ENCODE measurements around the gene SMPD2. TPM values are rescaled to one million over a fixed set of nuclear protein-coding genes. Genes with fewer than 3 reads are reported as not detected.

SMPD2 gene
- total RNA-seq, 2 donors from 2014 or later = 21.4 to 33.7 TPM

DNA sequence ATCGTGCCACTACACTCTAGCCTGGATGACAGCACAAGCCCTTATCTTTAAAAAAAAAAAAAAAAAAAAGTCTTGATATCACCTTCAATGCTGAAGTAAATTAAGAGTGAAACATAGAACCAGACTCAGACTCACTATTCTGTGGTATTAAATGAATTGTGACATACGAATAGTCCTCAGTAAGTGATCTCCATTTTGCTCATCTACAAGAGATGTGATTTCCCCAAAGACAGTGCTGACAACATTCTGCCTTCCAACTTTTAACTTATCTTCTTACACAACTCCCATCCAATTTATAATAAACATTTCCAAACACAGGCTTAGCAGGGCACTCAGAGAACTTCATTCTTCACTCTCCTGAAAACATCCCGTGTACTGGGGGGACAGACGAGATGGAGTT lies 34.5 kb downstream of the SMPD2 start:
- Histone ChIP-seq H3K36me3 (peaks cover 47% of the 10 kb centered on the region), H3K4me3 (no peak overlapping the region), H3K4me1 (ENCODE audit: control insufficient read depth in 1 of 2, low read depth in 2 of 2) (peaks cover 5 to 36% of the 10 kb centered on the region in 2 donors), H3K9me3 (no peaks in the 10 kb centered on the region), H3K27me3 (replicated peaks; ENCODE audit: insufficient read depth) (no peaks in the 10 kb centered on the region), H3K27ac (no peak overlapping the region)
- DNase-seq (ENCODE audit: low spot score) = no peak
- TF ChIP-seq, protein P1, sequence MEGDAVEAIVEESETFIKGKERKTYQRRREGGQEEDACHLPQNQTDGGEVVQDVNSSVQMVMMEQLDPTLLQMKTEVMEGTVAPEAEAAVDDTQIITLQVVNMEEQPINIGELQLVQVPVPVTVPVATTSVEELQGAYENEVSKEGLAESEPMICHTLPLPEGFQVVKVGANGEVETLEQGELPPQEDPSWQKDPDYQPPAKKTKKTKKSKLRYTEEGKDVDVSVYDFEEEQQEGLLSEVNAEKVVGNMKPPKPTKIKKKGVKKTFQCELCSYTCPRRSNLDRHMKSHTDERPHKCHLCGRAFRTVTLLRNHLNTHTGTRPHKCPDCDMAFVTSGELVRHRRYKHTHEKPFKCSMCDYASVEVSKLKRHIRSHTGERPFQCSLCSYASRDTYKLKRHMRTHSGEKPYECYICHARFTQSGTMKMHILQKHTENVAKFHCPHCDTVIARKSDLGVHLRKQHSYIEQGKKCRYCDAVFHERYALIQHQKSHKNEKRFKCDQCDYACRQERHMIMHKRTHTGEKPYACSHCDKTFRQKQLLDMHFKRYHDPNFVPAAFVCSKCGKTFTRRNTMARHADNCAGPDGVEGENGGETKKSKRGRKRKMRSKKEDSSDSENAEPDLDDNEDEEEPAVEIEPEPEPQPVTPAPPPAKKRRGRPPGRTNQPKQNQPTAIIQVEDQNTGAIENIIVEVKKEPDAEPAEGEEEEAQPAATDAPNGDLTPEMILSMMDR (IDR thresholded peaks at IDR 0.05) = no peak
- ATAC-seq (ENCODE audit: insufficient number of reproducible peaks, low FRiP score, low read depth) = no peak

DNA sequence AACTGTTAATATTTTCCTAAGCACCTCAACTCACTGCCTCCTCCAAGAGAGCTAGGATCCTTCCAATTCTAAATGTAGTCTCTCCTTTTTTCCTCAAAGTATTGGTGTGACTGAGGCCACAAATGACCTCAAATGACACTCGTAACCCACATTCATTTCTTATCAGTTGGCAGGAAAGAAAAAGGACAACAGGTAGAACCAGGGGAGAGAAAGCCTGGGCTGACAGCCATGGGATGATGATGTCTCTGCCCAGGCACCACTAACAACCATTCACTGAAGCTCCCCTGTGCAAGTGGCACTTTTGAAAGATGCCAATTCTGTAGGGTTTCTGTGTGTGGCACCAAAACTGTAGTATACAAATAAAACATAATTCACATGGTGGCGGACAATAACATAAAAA lies 35.1 kb downstream of the SMPD2 start:
- ATAC-seq (ENCODE audit: insufficient number of reproducible peaks, low FRiP score, low read depth) (no peak), DNase-seq (ENCODE audit: low spot score) (no peak)
- Histone ChIP-seq H3K9me3 (no peaks in the 10 kb centered on the region), H3K36me3 (peaks cover 45% of the 10 kb centered on the region), H3K27ac (no peak overlapping the region), H3K4me1 (ENCODE audit: control insufficient read depth in 1 of 2, low read depth in 2 of 2) (peaks cover 11 to 42% of the 10 kb centered on the region in 2 donors), H3K27me3 (replicated peaks; ENCODE audit: insufficient read depth) (no peaks in the 10 kb centered on the region), H3K4me3 (no peak overlapping the region)
- TF ChIP-seq, protein P1 (IDR thresholded peaks at IDR 0.05) = no peak

DNA sequence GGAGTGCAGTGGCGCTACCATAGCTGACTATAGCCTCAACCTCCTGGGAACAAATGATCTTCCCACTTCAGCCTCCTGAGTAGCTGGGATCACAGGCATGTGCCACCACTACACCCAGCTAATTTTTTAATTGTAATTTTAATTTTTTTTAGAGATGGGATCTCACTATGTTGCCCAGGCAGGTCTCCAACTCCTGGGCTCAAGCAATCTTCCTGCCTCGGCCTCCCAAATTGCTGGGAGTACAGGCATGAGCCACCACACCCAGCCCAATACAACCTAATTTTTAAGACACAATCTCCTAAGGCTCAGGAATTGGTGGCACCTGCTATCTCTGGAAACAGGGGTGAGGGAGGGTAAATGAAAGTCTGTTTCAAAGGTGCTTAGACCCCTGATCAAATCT lies 36.7 kb downstream of the SMPD2 start:
- Histone ChIP-seq H3K4me1 (ENCODE audit: control insufficient read depth in 1 of 2, low read depth in 2 of 2) (peaks cover 27 to 58% of the 10 kb centered on the region in 2 donors), H3K9me3 (no peaks in the 10 kb centered on the region), H3K27ac (no peak overlapping the region), H3K4me3 (no peak overlapping the region), H3K27me3 (replicated peaks; ENCODE audit: insufficient read depth) (no peaks in the 10 kb centered on the region), H3K36me3 (peaks cover 33% of the 10 kb centered on the region)
- TF ChIP-seq, protein P1 (IDR thresholded peaks at IDR 0.05) = no peak
- no peak for DNase-seq (ENCODE audit: low spot score)
- ATAC-seq (ENCODE audit: insufficient number of reproducible peaks, low FRiP score, low read depth) = no peak

DNA sequence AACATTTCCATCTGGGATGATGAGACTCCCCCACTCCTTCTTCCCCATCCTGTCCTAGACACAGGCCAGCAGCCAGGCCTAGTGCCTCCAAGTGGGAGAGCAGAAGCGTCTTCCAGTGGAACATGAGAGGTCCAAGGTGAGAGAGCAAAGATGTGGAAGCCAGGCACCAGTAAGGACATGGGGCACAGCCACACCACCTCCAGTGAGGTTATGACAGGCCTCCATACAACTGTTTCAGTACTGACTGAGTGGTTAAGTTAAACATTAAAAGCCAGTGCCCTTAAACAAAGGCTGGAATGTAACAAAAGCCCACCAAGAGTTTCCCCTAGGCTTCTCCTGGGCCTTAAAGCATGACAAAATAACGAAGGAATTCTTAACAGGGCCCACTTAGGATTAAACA lies 37.2 kb downstream of the SMPD2 start:
- Histone ChIP-seq H3K27me3 (replicated peaks; ENCODE audit: insufficient read depth) (no peaks in the 10 kb centered on the region), H3K27ac (no peak overlapping the region), H3K36me3 (peaks cover 29% of the 10 kb centered on the region), H3K4me3 (no peak overlapping the region), H3K4me1 (ENCODE audit: control insufficient read depth in 1 of 2, low read depth in 2 of 2) (peaks cover 27 to 58% of the 10 kb centered on the region in 2 donors), H3K9me3 (no peaks in the 10 kb centered on the region)
- no peak for DNase-seq (ENCODE audit: low spot score)
- TF ChIP-seq, protein P1 (IDR thresholded peaks at IDR 0.05) = no peak
- ATAC-seq (ENCODE audit: insufficient number of reproducible peaks, low FRiP score, low read depth) = no peak

DNA sequence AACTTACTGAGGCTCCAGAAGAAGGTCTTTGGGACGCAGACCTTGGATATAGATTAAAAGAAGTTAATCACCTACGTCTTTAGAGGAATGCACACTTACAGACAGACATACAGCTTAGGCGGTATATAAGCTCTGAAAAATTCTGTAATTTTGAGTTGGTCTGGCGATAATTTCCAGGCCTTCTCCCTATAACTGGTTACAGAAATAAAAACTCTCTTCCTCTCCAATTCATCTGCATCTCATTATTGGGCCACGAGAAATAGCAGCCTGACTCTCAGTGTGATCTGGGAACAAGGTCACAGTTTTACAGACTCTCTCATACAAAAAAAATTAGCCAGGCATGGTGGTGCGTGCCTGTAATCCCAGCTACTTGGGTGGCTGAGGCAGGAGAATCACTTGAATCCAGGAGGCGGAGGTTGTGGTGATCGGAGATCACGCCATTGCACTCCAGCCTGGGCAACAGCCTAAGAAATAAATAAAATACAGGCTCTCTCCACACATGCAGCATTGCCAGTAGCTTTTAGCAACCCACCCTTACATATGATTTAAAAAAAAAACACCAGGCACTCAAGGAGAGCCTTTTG lies 37.8 kb downstream of the SMPD2 start:
- peaks cover 27 to 58% of the 10 kb centered on the region in 2 donors for H3K4me1 ChIP-seq (ENCODE audit: control insufficient read depth in 1 of 2, low read depth in 2 of 2)
- ATAC-seq (ENCODE audit: insufficient number of reproducible peaks, low FRiP score, low read depth) = no peak

More for the DNA sequence above, 37.8 kb downstream of the SMPD2 start:
- no peaks in the 10 kb centered on the region for H3K27me3 ChIP-seq (replicated peaks; ENCODE audit: insufficient read depth)
- no peak for DNase-seq (ENCODE audit: low spot score)
- H3K4me3 ChIP-seq = no peak overlapping the region
- no peaks in the 10 kb centered on the region for H3K9me3 ChIP-seq
- H3K27ac ChIP-seq = no peak overlapping the region
- TF ChIP-seq, protein P1 (IDR thresholded peaks at IDR 0.05) = no peak
- H3K36me3 ChIP-seq = peaks cover 26% of the 10 kb centered on the region

Data from thoracic aorta (tissue), 2 donors.